Tibial nerve (tissue), 3 donors: ENCODE data around the gene SPATA2.

Experiments
- POLR2A ChIP-seq, 2 donors: fragments of 450-650 bp; IDR thresholded peaks; one replicate each; pipeline ENCODE4 v1.6.1; 2017; ENCODE audit warnings: antibody characterized with exemption in 2 of 2, mild to moderate bottlenecking in 2 of 2, moderate library complexity in 2 of 2
- TF ChIP-seq, protein P1 (sequence below), 5 experiments: fragments of 200-600 bp in 3 of 5; fragments of 450-650 bp in 2 of 5; sonication (generic) in 3 of 5; IDR thresholded peaks; one replicate each; pipeline ENCODE4 v1.5.1; 2016 to 2019; ENCODE audit warnings: antibody characterized with exemption in 5 of 5, mild to moderate bottlenecking in 3 of 5, moderate library complexity in 2 of 5

DNA sequence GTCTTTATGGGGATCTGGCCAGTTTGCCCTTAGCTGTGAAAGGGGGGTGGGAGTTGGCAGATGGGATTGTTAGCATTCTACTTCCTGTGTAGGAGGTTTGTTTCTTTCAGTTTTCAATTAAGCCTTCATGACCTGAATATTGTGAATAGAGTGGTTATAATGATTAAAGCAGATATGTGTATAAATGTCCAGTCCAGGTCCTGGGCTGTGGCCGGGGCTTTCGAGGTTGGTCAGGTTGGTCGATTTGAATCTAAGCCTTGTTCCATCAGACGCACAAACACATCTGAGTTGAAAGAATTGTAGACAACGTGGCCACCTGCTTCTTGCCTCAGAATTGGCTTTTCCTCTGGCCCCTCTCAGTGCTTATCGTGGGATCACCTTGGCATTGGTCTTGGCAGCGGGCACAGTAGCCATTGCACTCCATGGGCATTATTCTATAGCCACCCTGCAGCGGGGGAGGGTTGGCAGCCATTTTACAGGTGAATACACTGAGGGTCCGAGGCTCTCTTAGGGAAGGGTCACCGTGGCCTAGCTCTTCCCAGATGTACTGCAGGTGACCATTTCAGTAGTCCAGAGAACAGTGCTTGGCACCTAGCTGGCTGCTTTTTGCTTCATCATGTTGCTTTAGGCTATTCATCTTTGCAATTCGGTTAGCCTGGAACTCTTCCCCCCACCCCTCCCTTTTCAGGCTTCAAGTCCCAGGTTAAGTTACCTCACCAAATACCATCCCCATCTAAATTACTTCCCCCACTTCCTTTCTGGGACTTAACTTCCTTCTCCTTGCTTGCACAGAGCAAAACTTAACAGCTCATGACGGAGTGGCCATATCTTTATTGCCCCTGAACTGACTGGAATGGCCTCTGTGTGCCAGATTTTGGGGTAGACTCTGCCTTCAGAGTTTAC lies 21.9 kb upstream of the SPATA2 start:
- TF ChIP-seq, protein P1, sequence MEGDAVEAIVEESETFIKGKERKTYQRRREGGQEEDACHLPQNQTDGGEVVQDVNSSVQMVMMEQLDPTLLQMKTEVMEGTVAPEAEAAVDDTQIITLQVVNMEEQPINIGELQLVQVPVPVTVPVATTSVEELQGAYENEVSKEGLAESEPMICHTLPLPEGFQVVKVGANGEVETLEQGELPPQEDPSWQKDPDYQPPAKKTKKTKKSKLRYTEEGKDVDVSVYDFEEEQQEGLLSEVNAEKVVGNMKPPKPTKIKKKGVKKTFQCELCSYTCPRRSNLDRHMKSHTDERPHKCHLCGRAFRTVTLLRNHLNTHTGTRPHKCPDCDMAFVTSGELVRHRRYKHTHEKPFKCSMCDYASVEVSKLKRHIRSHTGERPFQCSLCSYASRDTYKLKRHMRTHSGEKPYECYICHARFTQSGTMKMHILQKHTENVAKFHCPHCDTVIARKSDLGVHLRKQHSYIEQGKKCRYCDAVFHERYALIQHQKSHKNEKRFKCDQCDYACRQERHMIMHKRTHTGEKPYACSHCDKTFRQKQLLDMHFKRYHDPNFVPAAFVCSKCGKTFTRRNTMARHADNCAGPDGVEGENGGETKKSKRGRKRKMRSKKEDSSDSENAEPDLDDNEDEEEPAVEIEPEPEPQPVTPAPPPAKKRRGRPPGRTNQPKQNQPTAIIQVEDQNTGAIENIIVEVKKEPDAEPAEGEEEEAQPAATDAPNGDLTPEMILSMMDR (IDR thresholded peaks at IDR 0.05): no peak
- no peak for TF ChIP-seq POLR2A (IDR thresholded peaks at IDR 0.05)
